ENCODE data around the gene OR52M1. TPM values are rescaled to one million over a fixed set of nuclear protein-coding genes. Genes with fewer than 3 reads are reported as not detected.

OR52M1 gene
- total and polyA plus RNA-seq, 2 experiments from 2014 or later, result not detected

- 49 to 55% methylated on average over 2 of the region's 2 CpGs for WGBS, 2 experiments (ENCODE audit: low coverage in 1 of 2, low lambda C conversion rate in 2 of 2, missing lambda C conversion rate in 2 of 2)
- Histone ChIP-seq H3K9ac (no peak overlapping the region), H3K27ac (no peak overlapping the region), H3K4me3 (no peak overlapping the region), H3K9me3 (ENCODE audit: low read depth) (no peaks in the 10 kb centered on the region), H3K4me1 (ENCODE audit: insufficient read depth) (no peaks in the 10 kb centered on the region), H3K4me2 (ENCODE audit: unreplicated experiment) (no peak overlapping the region), H3K79me2 (ENCODE audit: insufficient read depth) (no peaks in the 10 kb centered on the region), H3K36me3 (ENCODE audit: low read depth) (no peaks in the 10 kb centered on the region), H3K27me3 (replicated peaks; ENCODE audit: insufficient read depth) (no peaks in the 10 kb centered on the region), H2AFZ (no peak overlapping the region), H3K9me2 (ENCODE audit: insufficient read depth) (no peaks in the 10 kb centered on the region), H3F3A (ENCODE audit: insufficient read depth) (no peaks in the 10 kb centered on the region), H4K20me1 (ENCODE audit: insufficient read depth) (no peaks in the 10 kb centered on the region)
- in situ Hi-C loops (cut with MboI), result no loop called here
- TF ChIP-seq EZH2 (IDR thresholded peaks at IDR 0.05; ENCODE audit: insufficient read depth, poor library complexity, severe bottlenecking) (no peak), EZH2phosphoT487 (IDR thresholded peaks at IDR 0.05; ENCODE audit: insufficient read depth, low read depth) (no peak)
- DNase-seq, result no peak
These were observed 36.1 kb upstream of the OR52M1 start for GRCh38 chr11:4508886-4509285.

DNA sequence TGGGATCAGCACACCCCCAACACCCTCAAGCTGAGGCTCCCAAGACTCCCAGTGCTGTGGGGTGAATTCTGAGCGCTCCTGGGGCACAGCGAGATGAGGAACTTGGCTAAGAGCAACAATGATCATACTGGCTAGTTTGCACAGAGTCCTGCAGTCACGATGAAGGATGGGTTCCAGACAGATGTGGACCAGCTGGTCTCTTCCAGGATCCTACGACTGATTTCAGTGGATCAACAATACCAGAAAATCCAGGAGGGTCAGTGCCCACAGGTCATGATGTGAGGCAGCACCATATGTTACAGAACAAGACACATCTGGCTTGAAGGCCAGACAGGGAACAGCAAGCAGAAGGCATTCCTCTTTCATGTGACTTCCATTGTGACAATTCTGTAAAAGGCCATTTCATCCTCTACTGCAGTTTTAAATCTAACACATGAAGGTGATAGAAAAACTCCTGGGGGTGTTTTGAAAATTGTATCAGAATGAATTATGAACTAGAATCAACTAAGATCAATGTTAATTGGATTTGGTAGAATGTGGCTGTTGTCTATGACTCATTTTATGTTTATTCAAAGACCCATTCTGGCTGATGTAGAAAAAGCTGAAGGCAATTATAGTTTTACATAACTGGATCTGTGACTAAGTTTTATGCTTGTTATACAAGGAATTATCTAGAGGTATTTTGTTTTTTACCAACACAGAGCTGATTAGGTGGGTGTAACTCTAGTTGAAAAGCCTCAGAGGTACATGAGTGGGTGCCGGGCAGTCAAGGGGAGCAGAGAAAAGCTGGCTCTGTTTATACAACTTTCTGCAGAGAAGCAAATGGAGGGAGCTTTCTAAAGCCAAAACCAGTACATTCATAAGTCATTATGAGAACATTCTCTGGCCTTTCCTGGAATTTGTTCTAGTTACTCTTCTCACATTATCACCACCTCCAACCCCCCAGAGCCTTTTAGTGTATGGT lies 33.4 kb upstream of the OR52M1 start:
- Histone ChIP-seq H3K4me3 (no peak overlapping the region), H3K27me3 (replicated peaks; ENCODE audit: insufficient read depth) (no peaks in the 10 kb centered on the region), H3F3A (ENCODE audit: insufficient read depth) (no peaks in the 10 kb centered on the region), H3K79me2 (ENCODE audit: insufficient read depth) (no peaks in the 10 kb centered on the region), H4K20me1 (ENCODE audit: insufficient read depth) (no peaks in the 10 kb centered on the region), H3K4me2 (ENCODE audit: unreplicated experiment) (no peak overlapping the region), H3K4me1 (ENCODE audit: insufficient read depth) (no peaks in the 10 kb centered on the region), H2AFZ (no peak overlapping the region), H3K36me3 (ENCODE audit: low read depth) (no peaks in the 10 kb centered on the region), H3K9me2 (ENCODE audit: insufficient read depth) (no peaks in the 10 kb centered on the region), H3K9me3 (ENCODE audit: low read depth) (no peaks in the 10 kb centered on the region), H3K27ac (no peak overlapping the region), H3K9ac (no peak overlapping the region)
- in situ Hi-C loops (cut with MboI), result no loop called here
- TF ChIP-seq EZH2phosphoT487 (IDR thresholded peaks at IDR 0.05; ENCODE audit: insufficient read depth, low read depth) (no peak), EZH2 (IDR thresholded peaks at IDR 0.05; ENCODE audit: insufficient read depth, poor library complexity, severe bottlenecking) (no peak)
- no peak for DNase-seq
- WGBS, 2 experiments (ENCODE audit: low coverage in 1 of 2, low lambda C conversion rate in 2 of 2, missing lambda C conversion rate in 2 of 2), result 0 to 5% methylated on average over 5 of the region's 5 CpGs

DNA sequence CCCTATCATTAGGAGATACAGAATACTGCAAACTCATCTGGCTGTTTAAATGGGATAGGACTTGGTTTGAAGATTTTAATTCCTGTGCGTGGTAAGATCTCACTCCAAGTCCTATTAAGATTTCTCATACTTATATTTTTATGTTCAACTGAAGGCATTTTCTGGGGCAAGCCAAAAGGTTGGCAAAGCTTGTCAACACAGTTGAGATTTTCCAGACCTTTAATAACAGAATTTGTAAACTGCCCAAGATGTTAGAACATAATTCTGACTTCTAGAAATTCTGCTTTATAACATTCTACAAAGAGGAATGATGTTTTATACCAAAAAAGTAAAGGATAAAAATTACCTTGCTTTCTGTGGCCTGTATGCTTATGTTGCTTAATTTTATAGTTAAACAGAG lies 30.8 kb upstream of the OR52M1 start:
- DNase-seq, result no peak
- Histone ChIP-seq H3K4me1 (ENCODE audit: insufficient read depth) (no peaks in the 10 kb centered on the region), H3K9me3 (ENCODE audit: low read depth) (no peaks in the 10 kb centered on the region), H3K27ac (no peak overlapping the region), H3F3A (ENCODE audit: insufficient read depth) (no peaks in the 10 kb centered on the region), H3K36me3 (ENCODE audit: low read depth) (no peaks in the 10 kb centered on the region), H3K27me3 (replicated peaks; ENCODE audit: insufficient read depth) (peaks cover 5% of the 10 kb centered on the region; the same call in 1 of the 2 replicates), H4K20me1 (ENCODE audit: insufficient read depth) (no peaks in the 10 kb centered on the region), H3K9ac (no peak overlapping the region), H3K4me3 (no peak overlapping the region), H3K9me2 (ENCODE audit: insufficient read depth) (no peaks in the 10 kb centered on the region), H2AFZ (no peak overlapping the region), H3K4me2 (ENCODE audit: unreplicated experiment) (no peak overlapping the region), H3K79me2 (ENCODE audit: insufficient read depth) (no peaks in the 10 kb centered on the region)
- in situ Hi-C loops (cut with MboI), result no loop called here
- TF ChIP-seq EZH2phosphoT487 (IDR thresholded peaks at IDR 0.05; ENCODE audit: insufficient read depth, low read depth), result no peak
- TF ChIP-seq EZH2 (IDR thresholded peaks at IDR 0.05; ENCODE audit: insufficient read depth, poor library complexity, severe bottlenecking), result no peak
- 0 to 7% methylated on average over 1 of the region's 1 CpG for whole genome bisulfite sequencing, 2 experiments (ENCODE audit: low coverage in 1 of 2, low lambda C conversion rate in 2 of 2, missing lambda C conversion rate in 2 of 2)

- Histone ChIP-seq H3K4me2 (ENCODE audit: unreplicated experiment) (no peak overlapping the region), H3K9me2 (ENCODE audit: insufficient read depth) (no peaks in the 10 kb centered on the region), H3K36me3 (ENCODE audit: low read depth) (no peaks in the 10 kb centered on the region), H3K4me1 (ENCODE audit: insufficient read depth) (no peaks in the 10 kb centered on the region), H4K20me1 (ENCODE audit: insufficient read depth) (no peaks in the 10 kb centered on the region), H3K4me3 (no peak overlapping the region), H3F3A (ENCODE audit: insufficient read depth) (no peaks in the 10 kb centered on the region), H3K27ac (no peak overlapping the region), H3K9ac (no peak overlapping the region), H3K27me3 (replicated peaks; ENCODE audit: insufficient read depth) (no peaks in the 10 kb centered on the region; the same call in 1 of the 2 replicates), H3K9me3 (ENCODE audit: low read depth) (no peaks in the 10 kb centered on the region), H2AFZ (no peak overlapping the region), H3K79me2 (ENCODE audit: insufficient read depth) (no peaks in the 10 kb centered on the region)
- in situ Hi-C loops (cut with MboI), result no loop called here
- no peak for TF ChIP-seq EZH2phosphoT487 (IDR thresholded peaks at IDR 0.05; ENCODE audit: insufficient read depth, low read depth)
- TF ChIP-seq EZH2 (IDR thresholded peaks at IDR 0.05; ENCODE audit: insufficient read depth, poor library complexity, severe bottlenecking), result no peak
- no peak for DNase-seq
- WGBS, 2 experiments (ENCODE audit: low coverage in 1 of 2, low lambda C conversion rate in 2 of 2, missing lambda C conversion rate in 2 of 2), result 2 to 6% methylated on average over 2 of the region's 2 CpGs
These were observed 22.7 kb upstream of the OR52M1 start for GRCh38 chr11:4522339-4522738.
